Bronchial epithelial cell (primary cell): ENCODE measurements around the gene CDH13. TPM values are rescaled to one million over a fixed set of nuclear protein-coding genes. Genes with fewer than 3 reads are reported as not detected.
A peak's percentile ranks its signal among the peaks of the same experiment; 100 is the strongest.

Experiments
- DNase-seq: peaks from one replicate; pipeline ENCODE4 v3.0.0-alpha.2; 2010; ENCODE audit warnings: low read depth
- FAIRE-seq: peaks from 2 replicates; lab custom pipeline; 2011; peaks lifted over from hg19 to GRCh38; lab: Jason Lieb, UNC
- H3K27me3 ChIP-seq: 2 replicates; pipeline ENCODE4 v1.5.1; 2011; ENCODE audit warnings: low read length; ENCODE audit not compliant: control insufficient read depth, insufficient read depth
- H3K36me3 ChIP-seq: 2 replicates; pipeline ENCODE4 v1.5.1; 2011; ENCODE audit warnings: low read length; ENCODE audit not compliant: control insufficient read depth, insufficient read depth
- H3K4me3 ChIP-seq: 2 replicates; pipeline ENCODE4 v1.5.1; 2011; ENCODE audit warnings: mild to moderate bottlenecking, low read depth, low read length, control low read depth
- CTCF ChIP-seq: IDR thresholded peaks from 2 replicates; pipeline ENCODE4 v1.5.1; 2011; ENCODE audit warnings: mild to moderate bottlenecking, moderate library complexity, low read length, control low read depth, inconsistent platforms; ENCODE audit not compliant: insufficient read depth, severe bottlenecking
- total RNA-seq: library from RNA; depleted of rRNA; stranded (reverse); fragments of >200 nt; gene quantifications from 2 replicates; pipeline ENCODE4 v1.2.1, GENCODE V29; 2014

Gene CDH13
- total RNA-seq, 1 donor from 2014 or later, result 31.3 TPM

GRCh38 chr16:83473926-83474650, 847.3 kb downstream of the CDH13 start:
- TF ChIP-seq CTCF, result no peak
- DNase-seq (no peak), FAIRE-seq (no peak)
- H3K4me3 ChIP-seq, result no peak overlapping the region
- no peaks in the 10 kb centered on the region for H3K27me3 ChIP-seq
- H3K36me3 ChIP-seq, result no peaks in the 10 kb centered on the region

- Histone ChIP-seq H3K27me3 (no peaks in the 10 kb centered on the region), H3K36me3 (no peaks in the 10 kb centered on the region), H3K4me3 (no peak overlapping the region)
- DNase-seq, result peak; percentile 25
- TF ChIP-seq CTCF, result no peak
- FAIRE-seq, result no peak
Observed at GRCh38 chr16:83475108-83475507, 848.3 kb downstream of the CDH13 start.

GRCh38 chr16:83481589-83481988, 854.8 kb downstream of the CDH13 start:
- DNase-seq (no peak), FAIRE-seq (no peak)
- no peaks in the 10 kb centered on the region for H3K27me3 ChIP-seq
- H3K36me3 ChIP-seq, result no peaks in the 10 kb centered on the region
- no peak overlapping the region for H3K4me3 ChIP-seq
- TF ChIP-seq CTCF, result no peak

GRCh38 chr16:83482545-83483162, 855.9 kb downstream of the CDH13 start:
- FAIRE-seq, result no peak
- H3K4me3 ChIP-seq, result no peak overlapping the region
- TF ChIP-seq CTCF, result no peak
- no peaks in the 10 kb centered on the region for H3K27me3 ChIP-seq
- no peak for DNase-seq
- no peaks in the 10 kb centered on the region for H3K36me3 ChIP-seq

- no peak for FAIRE-seq
- TF ChIP-seq CTCF, result no peak
- H3K36me3 ChIP-seq, result no peaks in the 10 kb centered on the region
- H3K27me3 ChIP-seq, result no peaks in the 10 kb centered on the region
- DNase-seq, result no peak
- H3K4me3 ChIP-seq, result no peak overlapping the region
Observed at GRCh38 chr16:83490073-83490472, 863.3 kb downstream of the CDH13 start.

- Histone ChIP-seq H3K36me3 (no peaks in the 10 kb centered on the region), H3K4me3 (no peak overlapping the region), H3K27me3 (no peaks in the 10 kb centered on the region)
- no peak for TF ChIP-seq CTCF
- no peak for DNase-seq
- FAIRE-seq, result no peak
Observed at GRCh38 chr16:83494459-83494858, 867.7 kb downstream of the CDH13 start.
